Neural progenitor cell (in vitro differentiated cells): ENCODE results near the gene RAX2. TPM values are rescaled to one million over a fixed set of nuclear protein-coding genes. Genes with fewer than 3 reads are reported as not detected.
A peak's percentile ranks its signal among the peaks of the same experiment; 100 is the strongest.

Source experiments
- DNase-seq: peaks from one replicate; pipeline ENCODE4 v3.0.0-alpha.2; 2016; ENCODE audit warnings: low spot score
- H2AFZ ChIP-seq: fragments of 200-600 bp; sonication (generic); replicated peaks from 2 replicates; pipeline ENCODE4 v1.6.1; 2016; ENCODE audit warnings: antibody characterized with exemption
- H3F3A ChIP-seq: fragments of 200-600 bp; sonication (generic); 2 replicates; pipeline ENCODE4 v1.6.1; 2016; ENCODE audit warnings: antibody characterized with exemption, low read depth
- H3K27ac ChIP-seq: fragments of 200-600 bp; sonication (generic); 2 replicates; pipeline ENCODE4 v1.5.1; 2016; ENCODE audit warnings: mild to moderate bottlenecking
- H3K27me3 ChIP-seq: fragments of 200-600 bp; sonication (generic); 2 replicates; pipeline ENCODE4 v1.6.1; 2016; ENCODE audit warnings: mild to moderate bottlenecking, moderate library complexity
- H3K36me3 ChIP-seq: fragments of 200-600 bp; sonication (generic); 2 replicates; pipeline ENCODE4 v1.5.1; 2016
- H3K4me1 ChIP-seq: fragments of 200-600 bp; sonication (generic); 2 replicates; pipeline ENCODE4 v1.6.1; 2016; ENCODE audit warnings: mixed run types
- H3K4me2 ChIP-seq: fragments of 200-600 bp; sonication (generic); 2 replicates; pipeline ENCODE4 v1.6.1; 2016
- H3K4me3 ChIP-seq: fragments of 200-600 bp; sonication (generic); 2 replicates; pipeline ENCODE4 v1.5.1; 2016
- H3K79me2 ChIP-seq: fragments of 200-600 bp; sonication (generic); 2 replicates; pipeline ENCODE4 v1.6.1; 2016; ENCODE audit warnings: low read depth
- H3K9ac ChIP-seq: fragments of 200-600 bp; sonication (generic); 2 replicates; pipeline ENCODE4 v1.6.1; 2016
- H3K9me3 ChIP-seq: fragments of 200-600 bp; sonication (generic); 2 replicates; pipeline ENCODE4 v1.5.1; 2016; ENCODE audit warnings: low read depth
- H4K20me1 ChIP-seq: fragments of 200-600 bp; sonication (generic); 2 replicates; pipeline ENCODE4 v1.6.1; 2016; ENCODE audit warnings: low read depth
- H3K27ac Mint-ChIP-seq: 3 replicates; pipeline ENCODE4 v1.8.0; 2021; ENCODE audit warnings: mixed read lengths
- H3K27me3 Mint-ChIP-seq: 2 replicates; pipeline ENCODE4 v1.8.0; 2022; ENCODE audit warnings: low read depth, mild to moderate bottlenecking, inconsistent platforms, moderate library complexity, mixed read lengths; ENCODE audit not compliant: insufficient read depth
- H3K36me3 Mint-ChIP-seq: 3 replicates; pipeline ENCODE4 v1.8.0; 2021; ENCODE audit warnings: mixed read lengths
- H3K4me1 Mint-ChIP-seq: 3 replicates; pipeline ENCODE4 v1.8.0; 2021; ENCODE audit warnings: mixed read lengths
- H3K4me3 Mint-ChIP-seq: 3 replicates; pipeline ENCODE4 v1.8.0; 2021; ENCODE audit warnings: mild to moderate bottlenecking, moderate library complexity, mixed read lengths
- H3K9me3 Mint-ChIP-seq: 3 replicates; pipeline ENCODE4 v1.8.0; 2020; ENCODE audit warnings: mixed read lengths
- CTCF ChIP-seq: fragments of 200-600 bp; sonication (generic); IDR thresholded peaks from 2 replicates; pipeline ENCODE4 v1.5.1; 2017; ENCODE audit warnings: antibody characterized with exemption, mild to moderate bottlenecking
- EZH2 ChIP-seq: fragments of 200-600 bp; sonication (generic); IDR thresholded peaks from 2 replicates; pipeline ENCODE4 v1.6.1; 2017; ENCODE audit warnings: antibody characterized with exemption, mild to moderate bottlenecking, moderate library complexity
- EZH2phosphoT487 ChIP-seq: fragments of 200-600 bp; sonication (generic); IDR thresholded peaks from 2 replicates; pipeline ENCODE4 v1.6.1; 2017; ENCODE audit warnings: antibody characterized with exemption
- total RNA-seq: library from RNA; depleted of rRNA; stranded (reverse); fragments of >200 nt; gene quantifications from 2 replicates; pipeline ENCODE4 v1.2.3, GENCODE V29; 2015; ENCODE audit warnings: low replicate concordance

RAX2 gene
- total RNA-seq, 1 donor from 2014 or later, result not detected

- peaks cover 4% of the 10 kb centered on the region for H3F3A ChIP-seq
- no peaks in the 10 kb centered on the region for H3K79me2 ChIP-seq
- no peak overlapping the region for H2AFZ ChIP-seq
- Mint-ChIP-seq H3K27ac (no peak overlapping the region), H3K27me3 (peaks cover 35% of the 10 kb centered on the region), H3K4me3 (no peak overlapping the region), H3K36me3 (peaks cover 2% of the 10 kb centered on the region), H3K9me3 (peaks cover 7% of the 10 kb centered on the region), H3K4me1 (no peaks in the 10 kb centered on the region)
- DNase-seq, result no peak
- no peaks in the 10 kb centered on the region for H3K36me3 ChIP-seq
- H3K27ac ChIP-seq, result no peak overlapping the region
- TF ChIP-seq CTCF, result no peak
- no peak for TF ChIP-seq EZH2
- TF ChIP-seq EZH2phosphoT487, result no peak
- peaks cover 4% of the 10 kb centered on the region for H3K4me1 ChIP-seq
- H3K4me2 ChIP-seq, result no peak overlapping the region
- H3K9ac ChIP-seq, result no peak overlapping the region
- no peaks in the 10 kb centered on the region for H3K9me3 ChIP-seq
- no peak overlapping the region for H3K4me3 ChIP-seq
- no peaks in the 10 kb centered on the region for H4K20me1 ChIP-seq
- H3K27me3 ChIP-seq, result peaks cover 25% of the 10 kb centered on the region
Observed at GRCh38 chr19:3796358-3796757, 24.3 kb upstream of the RAX2 start.

GRCh38 chr19:3793799-3794198 is 21.8 kb upstream of the RAX2 start:
- Mint-ChIP-seq H3K4me1 (no peaks in the 10 kb centered on the region), H3K9me3 (peaks cover 7% of the 10 kb centered on the region), H3K4me3 (peak overlapping the region; percentile 9), H3K27ac (no peak overlapping the region), H3K27me3 (peaks cover 32% of the 10 kb centered on the region), H3K36me3 (peaks cover 2% of the 10 kb centered on the region)
- Histone ChIP-seq H2AFZ (no peak overlapping the region), H3K4me1 (no peaks in the 10 kb centered on the region), H3K79me2 (no peaks in the 10 kb centered on the region), H3K27ac (no peak overlapping the region), H3K4me2 (no peak overlapping the region), H3F3A (peaks cover 6% of the 10 kb centered on the region), H3K27me3 (peaks cover 18% of the 10 kb centered on the region), H3K9ac (no peak overlapping the region), H3K9me3 (no peaks in the 10 kb centered on the region), H4K20me1 (no peaks in the 10 kb centered on the region), H3K36me3 (no peaks in the 10 kb centered on the region), H3K4me3 (no peak overlapping the region)
- no peak for DNase-seq
- TF ChIP-seq CTCF (no peak), EZH2 (no peak), EZH2phosphoT487 (no peak)

GRCh38 chr19:3792114-3792513 is 20.1 kb upstream of the RAX2 start:
- Histone ChIP-seq H3K9ac (no peak overlapping the region), H4K20me1 (no peaks in the 10 kb centered on the region), H3F3A (peaks cover 8% of the 10 kb centered on the region), H3K9me3 (no peaks in the 10 kb centered on the region), H3K4me2 (no peak overlapping the region), H3K79me2 (no peaks in the 10 kb centered on the region), H3K4me1 (no peaks in the 10 kb centered on the region), H3K27me3 (peaks cover 28% of the 10 kb centered on the region), H3K36me3 (no peaks in the 10 kb centered on the region), H3K4me3 (no peak overlapping the region), H3K27ac (no peak overlapping the region), H2AFZ (no peak overlapping the region)
- Mint-ChIP-seq H3K9me3 (peaks cover 7% of the 10 kb centered on the region), H3K36me3 (peaks cover 2% of the 10 kb centered on the region), H3K27ac (no peak overlapping the region), H3K4me3 (no peak overlapping the region), H3K4me1 (no peaks in the 10 kb centered on the region), H3K27me3 (peaks cover 26% of the 10 kb centered on the region)
- TF ChIP-seq EZH2phosphoT487, result no peak
- no peak for DNase-seq

GRCh38 chr19:3790941-3791340 is 18.9 kb upstream of the RAX2 start:
- no peak overlapping the region for H2AFZ ChIP-seq
- peaks cover 40% of the 10 kb centered on the region for H3K27me3 ChIP-seq
- no peaks in the 10 kb centered on the region for H3K9me3 ChIP-seq
- no peak for DNase-seq
- no peaks in the 10 kb centered on the region for H3K36me3 ChIP-seq
- H3K36me3 Mint-ChIP-seq, result no peaks in the 10 kb centered on the region
- H3K27ac Mint-ChIP-seq, result no peak overlapping the region
- H3K4me3 ChIP-seq, result no peak overlapping the region
- H3K4me1 ChIP-seq, result no peaks in the 10 kb centered on the region
- H3K9ac ChIP-seq, result no peak overlapping the region
- TF ChIP-seq EZH2phosphoT487, result no peak
- no peaks in the 10 kb centered on the region for H3K79me2 ChIP-seq
- peaks cover 8% of the 10 kb centered on the region for H3F3A ChIP-seq
- no peak overlapping the region for H3K4me3 Mint-ChIP-seq
- no peaks in the 10 kb centered on the region for H3K9me3 Mint-ChIP-seq
- H4K20me1 ChIP-seq, result no peaks in the 10 kb centered on the region
- no peak overlapping the region for H3K27ac ChIP-seq
- H3K4me2 ChIP-seq, result no peak overlapping the region
- H3K4me1 Mint-ChIP-seq, result peaks cover 3% of the 10 kb centered on the region
- H3K27me3 Mint-ChIP-seq, result peaks cover 29% of the 10 kb centered on the region
